Eye (tissue), 1 donor: ENCODE data around the gene DYNLT5.
"Not testable (repeated sequence)": the region's sequence is repeated elsewhere in the genome, so short reads cannot be mapped to it uniquely, and the experiment has no call there.

Source experiments
- DNase-seq: peaks from one replicate; pipeline ENCODE4 v3.0.0-alpha.2; 2015

The DYNLT5 gene

GRCh38 chr1:66752000-66752592 lies at the start of gene DYNLT5:
Gene DYNLT5, plus strand, starts transcription at chr1:66752459. Its CDS starts 2,200 bp downstream, at chr1:66754659.
- peak; percentile 77 for DNase-seq

- DNase-seq = no peak
These were observed 47.9 kb upstream of the DYNLT5 start for GRCh38 chr1:66704177-66704875.

DNA sequence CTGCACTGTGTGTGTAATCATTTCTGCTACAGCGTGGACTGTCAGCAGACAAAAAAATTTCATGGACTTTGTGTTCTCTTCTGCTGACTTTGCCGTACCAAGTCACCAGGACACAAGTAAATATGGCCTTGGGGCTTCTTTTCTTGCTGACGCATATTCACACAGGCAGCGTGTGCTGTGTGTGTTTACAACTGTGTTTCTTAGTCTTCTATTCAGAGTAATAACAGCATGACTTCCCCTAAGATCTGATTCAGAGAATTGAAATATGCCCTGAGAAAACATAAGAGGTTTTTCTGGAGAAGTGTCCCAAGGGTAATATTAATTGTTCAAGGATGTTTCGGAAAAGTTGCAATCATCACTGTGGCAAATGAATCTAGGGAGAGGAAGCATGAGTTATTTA lies 47.1 kb upstream of the DYNLT5 start:
- no peak for DNase-seq

DNA sequence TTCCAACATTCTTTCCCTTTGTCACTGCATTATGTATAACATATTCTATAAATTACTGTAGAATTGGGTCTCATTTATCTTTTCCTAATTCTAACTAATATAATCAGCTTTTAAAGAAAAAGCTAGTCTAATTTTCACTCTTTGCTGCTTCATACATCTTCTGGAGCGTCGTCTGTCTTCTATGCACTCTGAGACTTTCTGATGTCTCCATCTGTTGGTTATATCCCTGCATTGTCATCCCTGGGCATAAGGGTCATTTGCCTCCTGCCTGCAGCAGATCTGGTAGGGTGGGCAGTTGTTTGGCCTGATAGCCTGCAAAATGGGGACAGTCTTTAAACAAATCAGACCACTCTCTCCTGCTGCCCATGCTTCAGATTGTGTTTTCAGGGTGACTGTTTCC lies 40.8 kb upstream of the DYNLT5 start:
- DNase-seq = peak; percentile 11

GRCh38 chr1:66712839-66713238 lies 39.4 kb upstream of the DYNLT5 start:
- DNase-seq = no peak

GRCh38 chr1:66723985-66724384 lies 28.3 kb upstream of the DYNLT5 start:
- no peak for DNase-seq

- DNase-seq = peak; percentile 84
These were observed 26.2 kb upstream of the DYNLT5 start for GRCh38 chr1:66725885-66726665.

DNA sequence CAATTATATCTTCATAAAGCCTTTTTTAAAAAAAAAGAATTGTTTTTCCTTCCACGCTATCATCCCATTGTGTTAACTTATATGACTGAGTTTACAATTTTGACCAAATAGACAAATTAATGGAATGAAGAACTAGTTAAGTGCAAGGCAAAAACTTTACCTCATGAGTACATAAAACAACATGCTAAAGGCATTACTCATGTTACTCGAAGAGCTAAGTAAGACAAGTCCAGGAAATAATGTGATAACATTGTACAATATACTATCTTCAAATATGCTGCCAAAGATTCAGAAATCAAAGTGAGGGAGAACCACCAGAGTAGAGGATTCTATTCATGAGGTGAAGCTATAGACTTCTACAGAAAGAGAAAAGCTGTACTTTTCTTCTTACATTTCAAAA lies 24.2 kb upstream of the DYNLT5 start:
- DNase-seq = no peak

GRCh38 chr1:66728716-66729115 lies 23.5 kb upstream of the DYNLT5 start:
- DNase-seq = not testable (repeated sequence)

- DNase-seq = no peak
These were observed 23.1 kb upstream of the DYNLT5 start for GRCh38 chr1:66729119-66729518.

- DNase-seq = no peak
These were observed 22.7 kb upstream of the DYNLT5 start for GRCh38 chr1:66729523-66729922.

DNA sequence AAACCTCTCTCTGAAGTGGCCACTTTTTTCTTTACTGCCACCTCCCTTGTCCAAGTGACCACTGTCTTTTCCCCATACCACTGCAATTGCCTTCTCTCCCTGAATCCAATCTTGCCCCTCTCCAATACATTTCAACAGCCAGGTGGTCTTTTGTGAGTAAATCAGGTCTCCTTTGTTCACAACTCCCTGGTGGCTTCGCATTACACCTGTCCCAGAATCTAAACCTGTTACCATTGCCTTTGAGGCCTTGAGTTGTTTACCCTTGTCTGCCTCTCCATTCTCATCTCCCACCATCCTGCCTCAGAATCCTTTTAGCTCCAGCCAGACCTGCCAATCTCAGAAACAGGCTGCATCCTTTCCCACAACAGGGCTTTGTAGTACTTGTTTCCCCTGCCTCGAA lies 21.8 kb upstream of the DYNLT5 start:
- DNase-seq = no peak

DNA sequence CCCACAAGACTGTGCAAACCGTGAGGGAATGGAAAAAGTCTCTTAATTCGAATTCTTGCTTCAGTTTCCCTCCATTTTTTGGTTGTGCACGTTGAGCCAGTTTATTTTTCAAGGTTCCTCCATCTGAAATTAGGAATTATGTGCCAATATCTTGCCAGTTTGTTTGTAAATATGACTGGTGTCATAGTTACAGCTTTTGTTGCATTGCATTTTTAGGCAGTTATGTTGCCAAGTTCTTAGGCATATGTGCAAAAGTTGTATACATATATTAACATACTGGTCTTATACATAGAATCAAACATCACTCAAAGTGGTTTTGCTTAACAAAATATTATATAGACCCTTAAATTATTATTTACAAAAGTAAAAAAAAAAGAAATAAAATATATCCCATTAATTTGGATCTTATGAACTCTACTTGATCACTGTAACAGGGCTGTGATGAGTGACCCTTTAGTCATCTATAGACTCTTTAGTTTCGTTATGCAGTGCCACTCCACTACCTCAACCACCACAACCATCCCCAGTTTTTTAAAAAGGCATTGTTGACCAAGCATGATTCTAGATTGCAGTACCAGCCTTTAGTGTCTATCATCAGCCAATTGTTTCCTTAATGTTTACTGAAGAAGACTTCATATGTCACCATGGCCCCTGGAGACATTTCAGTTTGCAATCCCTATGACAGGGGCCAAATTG lies 20.9 kb upstream of the DYNLT5 start:
- no peak for DNase-seq

DNA sequence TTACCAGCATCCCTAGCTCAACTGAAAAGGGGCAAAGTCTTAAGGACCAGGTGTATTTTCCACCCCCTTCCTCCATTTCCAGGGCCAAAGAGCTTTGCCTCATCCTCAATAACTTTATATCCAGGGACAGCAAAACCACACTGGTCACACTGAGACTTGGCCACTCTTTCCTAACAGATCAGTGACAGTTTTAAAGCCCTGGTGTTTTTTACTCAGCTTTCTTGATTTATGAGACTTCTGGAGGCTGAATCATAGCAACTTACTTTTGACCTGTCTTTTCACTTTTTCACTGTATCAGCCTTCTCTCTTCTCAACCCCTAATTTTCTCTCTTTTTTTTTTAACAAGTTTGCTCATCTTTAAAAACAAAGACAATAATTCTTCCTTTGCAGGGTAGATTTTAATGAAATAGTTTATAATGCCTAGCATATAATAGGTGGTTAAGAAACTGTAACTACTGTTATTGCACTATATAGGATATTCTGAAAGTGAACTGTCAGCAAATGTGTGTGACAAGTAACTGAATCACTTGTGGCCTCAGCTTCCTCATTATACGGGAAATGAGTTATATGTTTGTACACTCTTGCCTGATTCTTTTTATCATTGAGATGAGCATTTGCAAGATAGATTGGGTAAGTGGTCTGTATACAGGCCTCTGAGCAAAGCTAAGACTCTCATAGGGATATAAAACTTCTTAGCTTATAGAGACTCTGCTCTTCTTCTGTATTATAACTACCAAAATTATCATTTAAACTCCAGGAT lies 19.7 kb upstream of the DYNLT5 start:
- no peak for DNase-seq

DNA sequence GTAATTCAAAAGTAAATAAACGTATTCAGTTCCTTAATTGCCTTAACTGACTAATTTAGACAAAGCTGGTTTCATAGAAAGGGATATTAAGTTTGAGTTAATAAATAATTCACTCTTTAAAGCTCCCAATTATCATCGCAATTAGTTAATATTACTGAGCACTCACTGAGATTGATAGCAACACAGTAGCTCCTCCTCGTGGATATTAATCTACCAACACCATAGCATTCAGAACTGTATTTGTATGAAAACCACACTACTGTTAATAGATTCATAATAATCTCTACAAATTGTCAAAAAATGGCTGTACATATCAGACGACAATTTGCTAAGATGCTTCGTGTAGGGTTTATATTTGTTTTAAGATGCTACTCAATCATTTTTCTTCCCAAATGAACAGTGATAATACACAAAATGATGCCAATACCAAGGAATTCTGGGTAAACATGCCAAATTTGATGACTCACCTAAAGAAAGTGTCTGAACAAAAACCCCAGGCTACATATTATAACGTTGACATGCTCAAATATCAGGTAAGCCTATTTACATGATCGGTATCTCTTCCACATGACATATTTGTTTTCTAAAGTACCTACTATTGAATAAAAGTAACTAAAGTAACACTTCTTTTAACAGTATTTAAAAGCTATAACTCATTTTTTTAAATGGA lies 18.8 kb upstream of the DYNLT5 start:
- DNase-seq = no peak

- DNase-seq = not testable (repeated sequence)
These were observed 17.7 kb upstream of the DYNLT5 start for GRCh38 chr1:66734531-66734930.

- DNase-seq = no peak
These were observed 14.4 kb upstream of the DYNLT5 start for GRCh38 chr1:66737836-66738235.

DNA sequence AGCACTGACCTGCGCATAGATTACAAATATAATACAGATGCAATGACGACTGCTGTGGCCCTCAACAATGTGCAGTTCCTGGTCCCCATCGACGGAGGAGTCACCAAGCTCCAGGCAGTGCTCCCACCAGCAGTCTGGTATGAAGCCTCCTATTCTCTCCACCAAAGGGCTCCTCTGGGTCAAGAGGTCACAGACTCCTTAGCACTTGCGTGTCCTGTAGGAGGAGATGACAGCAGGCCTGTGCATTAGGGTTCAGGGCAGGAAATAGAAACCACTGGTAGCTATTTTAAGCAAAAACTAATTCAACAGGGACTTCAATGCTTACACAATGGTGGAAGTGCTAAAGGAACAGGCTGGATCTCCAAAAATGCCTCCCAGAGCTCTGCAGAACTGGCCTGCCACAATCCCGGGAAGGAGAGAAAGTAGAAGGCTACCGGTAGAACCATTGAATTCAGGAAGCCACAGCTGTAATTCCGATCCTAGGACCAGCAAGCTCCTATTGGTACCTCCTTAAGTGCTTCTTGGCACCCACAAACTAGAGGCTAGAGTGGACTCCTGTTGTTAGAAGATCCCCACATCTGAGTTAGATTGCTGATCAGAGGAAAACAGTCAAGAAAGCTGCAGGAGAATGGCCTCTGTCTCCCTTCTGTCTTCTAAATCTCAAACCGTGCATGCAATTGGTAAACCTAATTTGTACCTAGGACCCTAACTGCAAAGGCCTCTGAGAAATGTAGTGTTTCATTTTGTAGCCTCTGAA lies 12.7 kb upstream of the DYNLT5 start:
- DNase-seq = no peak

GRCh38 chr1:66745451-66745850 lies 6.8 kb upstream of the DYNLT5 start:
- DNase-seq = no peak

DNA sequence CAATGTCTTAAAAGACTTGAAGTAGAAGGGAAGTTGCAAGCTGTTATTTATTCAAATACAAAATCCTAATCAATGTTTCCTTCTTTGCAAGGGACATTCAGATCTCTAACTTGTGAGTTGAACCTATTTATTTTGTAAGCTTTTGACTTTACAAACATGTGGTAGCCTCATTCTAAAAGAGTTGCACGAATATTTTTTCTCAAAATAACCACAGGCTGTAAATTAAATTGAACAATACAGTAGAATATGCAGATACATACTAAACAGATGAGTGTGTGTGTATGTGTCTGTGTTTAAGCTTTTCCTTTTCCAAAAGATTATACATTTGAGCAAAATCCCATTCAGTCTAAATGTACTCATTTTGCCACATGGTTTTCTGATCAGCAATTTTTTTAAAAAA lies 4.8 kb upstream of the DYNLT5 start:
- no peak for DNase-seq

GRCh38 chr1:66750577-66750976 lies 1.7 kb upstream of the DYNLT5 start:
- no peak for DNase-seq
